Breast epithelium (tissue), 4 donors: Measurements from ENCODE around the gene NBPF11. TPM values are rescaled to one million over a fixed set of nuclear protein-coding genes. Genes with fewer than 3 reads are reported as not detected.

Experiments
- DNase-seq, 2 donors: peaks; one replicate each; pipeline ENCODE4 v3.0.0-alpha.2; 2019; ENCODE audit warnings: low spot score in 2 of 2
- H3K27ac ChIP-seq, 2 donors: fragments of 200-600 bp; sonication (generic) in 1 of 2; one replicate each; pipeline ENCODE4 v1.5.1; 2016 to 2019; ENCODE audit warnings: mild to moderate bottlenecking in 1 of 2
- H3K27me3 ChIP-seq, 2 donors: fragments of 200-600 bp; sonication (generic) in 1 of 2; one replicate each; pipeline versions ENCODE4 v1.5.1 to v1.6.0; 2017 to 2019; ENCODE audit warnings: control low read depth in 1 of 2, mild to moderate bottlenecking in 1 of 2
- H3K36me3 ChIP-seq: fragments of 200-600 bp; one replicate; pipeline ENCODE4 v1.5.1; 2019
- H3K4me1 ChIP-seq, 2 donors: fragments of 200-600 bp; sonication (generic); one replicate each; pipeline ENCODE4 v1.5.1; 2016 to 2019; ENCODE audit warnings: control low read depth in 1 of 2
- H3K4me3 ChIP-seq, 3 donors: fragments of 200-600 bp; sonication (generic); 1 replicate in 2 of 3; 2 replicates in 1 of 3; pipeline ENCODE4 v1.5.1; 2016 to 2019; ENCODE audit warnings: mild to moderate bottlenecking in 3 of 3, moderate library complexity in 2 of 3
- H3K9me3 ChIP-seq, 2 donors: fragments of 200-600 bp; sonication (generic) in 1 of 2; one replicate each; pipeline ENCODE4 v1.5.1; 2016 to 2019; ENCODE audit warnings: control low read depth in 1 of 2
- CTCF ChIP-seq, 3 donors: fragments of 450-650 bp; IDR thresholded peaks; one replicate each; pipeline ENCODE4 v1.5.1; 2016 to 2017; ENCODE audit warnings: antibody characterized with exemption in 3 of 3, mild to moderate bottlenecking in 3 of 3, moderate library complexity in 3 of 3
- POLR2A ChIP-seq: fragments of 450-650 bp; IDR thresholded peaks from one replicate; pipeline ENCODE4 v1.6.1; 2016; ENCODE audit warnings: antibody characterized with exemption, mild to moderate bottlenecking, moderate library complexity
- POLR2AphosphoS5 ChIP-seq, 3 donors: sonication (generic); formaldehyde crosslinking; IDR thresholded peaks; one replicate each; pipeline ENCODE4 v1.6.1; 2017; ENCODE audit warnings: antibody characterized with exemption in 3 of 3
- intact Hi-C: fragments of 100-400 bp; cut with DNase I; formaldehyde crosslinking; loops from one replicate; pipeline ENCODE4 v1.15.1; 2023; ENCODE audit warnings: low total_unique reads
- total RNA-seq, 3 donors: library from RNA; depleted of rRNA; stranded (reverse); fragments of >200 nt; gene quantifications; one replicate each; pipeline ENCODE4 v1.1.0, GENCODE V29; 2016

The NBPF11 gene
- total RNA-seq, 3 donors from 2014 or later, result 12.0 to 19.6 (median 13.4) TPM

- no peak for DNase-seq
- Histone ChIP-seq H3K36me3 (no peaks in the 10 kb centered on the region), H3K4me1 (no peaks in the 10 kb centered on the region), H3K27ac (no peak overlapping the region), H3K9me3 (no peaks in the 10 kb centered on the region), H3K4me3 (no peak overlapping the region), H3K27me3 (peaks cover 0 to 7% of the 10 kb centered on the region in 2 donors)
- TF ChIP-seq POLR2A (no peak), POLR2AphosphoS5 (IDR thresholded peaks at IDR 0.05) (no peak), CTCF (IDR thresholded peaks at IDR 0.05) (no peak)
- intact Hi-C loops, result no loop called here
Observed at GRCh38 chr1:148162363-148162762, 10.3 kb upstream of the NBPF11 start.

GRCh38 chr1:148161053-148161901, 9.2 kb upstream of the NBPF11 start:
- intact Hi-C loops, result no loop called here
- Histone ChIP-seq H3K27ac (no peak overlapping the region), H3K27me3 (peaks cover 0 to 7% of the 10 kb centered on the region in 2 donors), H3K4me1 (no peaks in the 10 kb centered on the region), H3K36me3 (no peaks in the 10 kb centered on the region), H3K4me3 (no peak overlapping the region), H3K9me3 (no peaks in the 10 kb centered on the region)
- DNase-seq, result no peak
- TF ChIP-seq POLR2A (no peak), POLR2AphosphoS5 (IDR thresholded peaks at IDR 0.05) (no peak), CTCF (IDR thresholded peaks at IDR 0.05) (no peak)

GRCh38 chr1:148160343-148161052, 8.4 kb upstream of the NBPF11 start:
- intact Hi-C loops, result no loop called here

GRCh38 chr1:148160048-148160342, 7.9 kb upstream of the NBPF11 start:
- H3K27me3 ChIP-seq, result peaks cover 0 to 7% of the 10 kb centered on the region in 2 donors
- intact Hi-C loops, result no loop called here

More at GRCh38 chr1:148160343-148161052, 8.4 kb upstream of the NBPF11 start:
- Histone ChIP-seq H3K4me3 (peak overlapping the region in 1 of 3 donors; percentile 22), H3K4me1 (no peaks in the 10 kb centered on the region), H3K27ac (no peak overlapping the region), H3K36me3 (no peaks in the 10 kb centered on the region), H3K27me3 (peaks cover 0 to 7% of the 10 kb centered on the region in 2 donors), H3K9me3 (no peaks in the 10 kb centered on the region)
- DNase-seq, result no peak
- TF ChIP-seq POLR2A, result no peak
- TF ChIP-seq POLR2AphosphoS5 (IDR thresholded peaks at IDR 0.05), result no peak
- TF ChIP-seq CTCF (IDR thresholded peaks at IDR 0.05), result no peak

More at GRCh38 chr1:148160048-148160342, 7.9 kb upstream of the NBPF11 start:
- Histone ChIP-seq H3K9me3 (no peaks in the 10 kb centered on the region), H3K36me3 (no peaks in the 10 kb centered on the region), H3K4me3 (no peak overlapping the region), H3K27ac (no peak overlapping the region), H3K4me1 (no peaks in the 10 kb centered on the region)
- no peak for TF ChIP-seq POLR2AphosphoS5 (IDR thresholded peaks at IDR 0.05)
- no peak for TF ChIP-seq POLR2A
- TF ChIP-seq CTCF (IDR thresholded peaks at IDR 0.05), result no peak
- DNase-seq, result no peak
